A673 (cell line): ENCODE data around the gene RGL3. TPM values are rescaled to one million over a fixed set of nuclear protein-coding genes. Genes with fewer than 3 reads are reported as not detected.
"Not testable (repeated sequence)": the region's sequence is repeated elsewhere in the genome, so short reads cannot be mapped to it uniquely, and the experiment has no call there.

Experiments used
- Bru-seq: library from RNA; stranded (reverse); fragments of 400-500 nt; gene quantifications from one replicate; lab custom pipeline; 2021; lab: Mats Ljungman, UMichigan
- BruChase-seq, 2 experiments: library from RNA; stranded (reverse); fragments of 400-500 nt; gene quantifications; one replicate each; lab custom pipeline; 2021; lab: Mats Ljungman, UMichigan
- BruUV-seq: library from RNA; stranded (reverse); fragments of 400-500 nt; replicated peaks from 2 replicates; lab custom pipeline; 2021; lab: Mats Ljungman, UMichigan
- CTCF ChIA-PET: fragments of 300-600 bp; sonication (Branson Sonifier 250); formaldehyde crosslinking; loops from one replicate; lab custom pipeline; 2022; ENCODE audit warnings: antibody characterized with exemption; lab: Charles Lee
- POLR2A ChIA-PET: fragments of 300-600 bp; sonication (Branson Sonifier 250); formaldehyde crosslinking; loops from one replicate; lab custom pipeline; 2022; ENCODE audit warnings: antibody characterized with exemption; ENCODE audit not compliant: low non-redundant PET; lab: Charles Lee
- DNase-seq: peaks from one replicate; pipeline ENCODE4 v3.0.0-alpha.2; 2015; ENCODE audit warnings: low spot score
- H3K27ac ChIP-seq: fragments of 200-600 bp; sonication (generic); 2 replicates; pipeline ENCODE4 v1.5.1; 2016; ENCODE audit warnings: mixed run types, low read depth, mild to moderate bottlenecking, mixed read lengths, antibody characterized with exemption, low read length; ENCODE audit not compliant: poor library complexity, severe bottlenecking
- H3K27me3 ChIP-seq: fragments of 200-600 bp; sonication (generic); replicated peaks from 2 replicates; pipeline ENCODE4 v1.6.1; 2017; ENCODE audit warnings: mixed run types, low read depth, mild to moderate bottlenecking, mixed read lengths, antibody characterized with exemption, low read length; ENCODE audit not compliant: insufficient read depth, poor library complexity
- H3K36me3 ChIP-seq: fragments of 200-600 bp; sonication (generic); 2 replicates; pipeline ENCODE4 v1.6.1; 2016; ENCODE audit warnings: mixed run types, mild to moderate bottlenecking, mixed read lengths, antibody characterized with exemption, low read length; ENCODE audit not compliant: insufficient read depth, poor library complexity, severe bottlenecking
- H3K4me1 ChIP-seq: fragments of 200-600 bp; sonication (generic); 2 replicates; pipeline ENCODE4 v1.6.1; 2017; ENCODE audit warnings: mixed run types, mild to moderate bottlenecking, mixed read lengths, antibody characterized with exemption, low read length; ENCODE audit not compliant: insufficient read depth, poor library complexity, severe bottlenecking
- H3K4me3 ChIP-seq: fragments of 200-600 bp; sonication (generic); 2 replicates; pipeline ENCODE4 v1.5.1; 2016; ENCODE audit warnings: low read depth, mixed run types, mild to moderate bottlenecking, mixed read lengths, low read length; ENCODE audit not compliant: poor library complexity, severe bottlenecking
- H3K9me3 ChIP-seq: fragments of 200-600 bp; sonication (generic); 2 replicates; pipeline ENCODE4 v1.6.1; 2016; ENCODE audit warnings: mixed run types, low read depth, mild to moderate bottlenecking, mixed read lengths, antibody characterized with exemption, low read length; ENCODE audit not compliant: poor library complexity, severe bottlenecking
- EZH2 ChIP-seq: fragments of 200-600 bp; sonication (generic); IDR thresholded peaks from 2 replicates; pipeline ENCODE4 v1.6.1; 2017; ENCODE audit warnings: borderline replicate concordance, low read depth, mild to moderate bottlenecking, mixed read lengths, antibody characterized with exemption, low read length; ENCODE audit not compliant: poor library complexity, severe bottlenecking
- intact Hi-C: fragments of 100-400 bp; cut with micrococcal nuclease; formaldehyde crosslinking; loops from one replicate; pipeline ENCODE4 v1.10.0; 2022; ENCODE audit not compliant: unreplicated experiment
- long read RNA-seq: library from polyadenylated mRNA; stranded (forward); transcript quantifications from one replicate; pipeline ENCODE4 v2.0.0, GENCODE V29; 2022
- total RNA-seq: library from RNA; stranded (reverse); gene quantifications from 2 replicates; pipeline ENCODE4 v1.2.3, GENCODE V29; 2021
- TF ChIP-seq, protein P1 (sequence below): fragments of 300-800, 200-600 bp; sonication (generic); conservative IDR thresholded peaks from 2 replicates; pipeline ENCODE4 v1.5.1; 2017; ENCODE audit warnings: low read depth, mild to moderate bottlenecking, antibody characterized with exemption, low read length, moderate library complexity, mixed read lengths

The RGL3 gene, protein sequence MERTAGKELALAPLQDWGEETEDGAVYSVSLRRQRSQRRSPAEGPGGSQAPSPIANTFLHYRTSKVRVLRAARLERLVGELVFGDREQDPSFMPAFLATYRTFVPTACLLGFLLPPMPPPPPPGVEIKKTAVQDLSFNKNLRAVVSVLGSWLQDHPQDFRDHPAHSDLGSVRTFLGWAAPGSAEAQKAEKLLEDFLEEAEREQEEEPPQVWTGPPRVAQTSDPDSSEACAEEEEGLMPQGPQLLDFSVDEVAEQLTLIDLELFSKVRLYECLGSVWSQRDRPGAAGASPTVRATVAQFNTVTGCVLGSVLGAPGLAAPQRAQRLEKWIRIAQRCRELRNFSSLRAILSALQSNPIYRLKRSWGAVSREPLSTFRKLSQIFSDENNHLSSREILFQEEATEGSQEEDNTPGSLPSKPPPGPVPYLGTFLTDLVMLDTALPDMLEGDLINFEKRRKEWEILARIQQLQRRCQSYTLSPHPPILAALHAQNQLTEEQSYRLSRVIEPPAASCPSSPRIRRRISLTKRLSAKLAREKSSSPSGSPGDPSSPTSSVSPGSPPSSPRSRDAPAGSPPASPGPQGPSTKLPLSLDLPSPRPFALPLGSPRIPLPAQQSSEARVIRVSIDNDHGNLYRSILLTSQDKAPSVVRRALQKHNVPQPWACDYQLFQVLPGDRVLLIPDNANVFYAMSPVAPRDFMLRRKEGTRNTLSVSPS
- total RNA-seq (0.28 TPM in 1 of 2 replicates, not detected in the other), Bru-seq, nascent RNA (percentile 4 among the genes with signal in this experiment), BruChase-seq, experiment 1, labeled RNA remaining after a 2-hour chase (not detected), BruChase-seq, experiment 2, labeled RNA remaining after a 6-hour chase (percentile 6 among the genes with signal in this experiment)
- long read RNA-seq = 0 reads

DNA sequence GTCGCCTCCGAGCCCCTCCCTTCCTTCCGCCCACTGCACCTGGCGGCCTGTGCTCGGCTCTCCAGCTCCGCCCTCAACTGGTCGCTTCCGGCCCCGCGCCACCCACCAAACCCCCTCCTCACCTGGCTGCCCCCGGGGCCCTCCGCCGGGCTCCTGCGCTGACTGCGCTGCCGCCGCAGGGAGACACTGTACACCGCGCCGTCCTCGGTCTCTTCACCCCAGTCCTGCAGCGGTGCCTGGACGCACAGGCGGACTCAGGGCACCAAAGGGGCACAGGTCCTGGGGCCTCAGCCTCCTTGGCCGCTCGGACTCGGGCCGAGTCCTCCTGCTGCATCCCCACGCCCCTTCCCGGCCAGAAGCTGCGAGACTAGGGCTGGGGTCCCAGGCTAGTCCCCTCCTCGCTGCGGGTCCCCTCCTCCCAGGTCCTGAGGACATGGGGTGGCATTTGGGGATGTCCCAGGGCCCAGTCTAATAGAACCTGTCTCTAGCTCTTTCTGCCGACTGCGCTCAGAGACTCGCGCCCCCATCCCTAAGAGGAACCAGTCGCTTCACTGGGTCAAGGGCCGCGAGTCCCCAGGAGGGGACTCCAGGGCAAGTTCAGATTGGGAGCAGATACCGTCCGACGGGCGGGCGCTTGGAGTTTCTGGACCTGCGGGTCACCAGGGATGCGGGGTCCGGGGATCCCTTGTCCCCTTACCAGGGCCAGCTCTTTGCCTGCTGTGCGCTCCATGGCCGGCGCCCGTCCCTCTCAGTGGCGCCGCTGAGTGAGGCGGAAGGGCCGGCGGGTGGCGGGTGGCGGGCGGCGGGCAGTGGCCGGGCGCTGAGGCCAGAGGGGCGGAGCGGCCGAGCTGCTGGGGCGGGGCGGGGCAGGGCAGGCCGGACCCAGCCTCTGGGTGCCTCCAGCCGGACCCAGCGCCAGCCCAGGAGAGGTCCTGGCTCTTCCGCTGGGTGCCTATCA lies at the start of gene RGL3:
Gene RGL3 (minus strand): TSS at position 766 of the 958 bp plus-strand sequence. CDS start 36 bp downstream, at position 730.
- no peak for DNase-seq
- intact Hi-C loops = no loop called here
- no peak within 1 kb of the TSS for H3K27ac ChIP-seq
- H3K36me3 ChIP-seq = no peaks in the 10 kb centered on the region
- BruUV-seq = no TSS peak
- H3K27me3 ChIP-seq = peaks cover 40% of the 10 kb centered on the region
- ChIA-PET CTCF (interaction anchor here (0.6 to 0.9 kb wide), 2 partner anchors 9 to 37 kb away, joined by 4 to 5 read pairs; no protein-coding TSS in a partner anchor), POLR2A (no interaction called here)
- no peaks in the 10 kb centered on the region for H3K9me3 ChIP-seq
- no peaks in the 10 kb centered on the region for H3K4me1 ChIP-seq
- H3K4me3 ChIP-seq = no peak within 1 kb of the TSS
- TF ChIP-seq, protein P1, sequence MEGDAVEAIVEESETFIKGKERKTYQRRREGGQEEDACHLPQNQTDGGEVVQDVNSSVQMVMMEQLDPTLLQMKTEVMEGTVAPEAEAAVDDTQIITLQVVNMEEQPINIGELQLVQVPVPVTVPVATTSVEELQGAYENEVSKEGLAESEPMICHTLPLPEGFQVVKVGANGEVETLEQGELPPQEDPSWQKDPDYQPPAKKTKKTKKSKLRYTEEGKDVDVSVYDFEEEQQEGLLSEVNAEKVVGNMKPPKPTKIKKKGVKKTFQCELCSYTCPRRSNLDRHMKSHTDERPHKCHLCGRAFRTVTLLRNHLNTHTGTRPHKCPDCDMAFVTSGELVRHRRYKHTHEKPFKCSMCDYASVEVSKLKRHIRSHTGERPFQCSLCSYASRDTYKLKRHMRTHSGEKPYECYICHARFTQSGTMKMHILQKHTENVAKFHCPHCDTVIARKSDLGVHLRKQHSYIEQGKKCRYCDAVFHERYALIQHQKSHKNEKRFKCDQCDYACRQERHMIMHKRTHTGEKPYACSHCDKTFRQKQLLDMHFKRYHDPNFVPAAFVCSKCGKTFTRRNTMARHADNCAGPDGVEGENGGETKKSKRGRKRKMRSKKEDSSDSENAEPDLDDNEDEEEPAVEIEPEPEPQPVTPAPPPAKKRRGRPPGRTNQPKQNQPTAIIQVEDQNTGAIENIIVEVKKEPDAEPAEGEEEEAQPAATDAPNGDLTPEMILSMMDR = no peak
- TF ChIP-seq EZH2 = peak; percentile 85

DNA sequence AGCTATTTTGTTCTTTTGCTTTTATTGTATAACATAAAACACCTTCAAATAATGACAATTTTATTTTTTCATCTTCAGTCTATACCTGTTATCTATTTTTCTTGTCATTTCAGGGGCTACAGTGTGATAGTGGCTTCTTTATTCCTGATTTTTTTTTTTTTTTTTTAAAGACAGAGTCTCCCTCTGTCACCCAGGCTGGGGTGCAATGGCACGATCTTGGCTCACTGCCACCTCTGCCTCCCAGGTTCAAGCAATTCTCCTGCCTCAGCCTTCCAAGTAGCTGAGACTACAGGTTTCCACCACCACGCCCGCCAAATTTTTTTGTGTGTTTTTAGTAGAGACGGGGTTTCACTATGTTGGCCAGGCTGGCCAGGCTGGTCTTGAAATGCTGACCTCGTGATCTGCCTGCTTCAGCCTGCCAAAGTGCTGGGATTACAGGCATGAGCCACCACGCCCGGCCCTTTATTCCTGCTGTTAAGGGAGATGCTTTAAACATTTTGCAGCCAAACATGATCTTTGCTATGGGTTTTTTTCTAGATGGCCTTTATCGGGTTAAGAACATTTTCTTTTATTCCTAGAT lies 49.2 kb upstream of the RGL3 start:
- H3K36me3 ChIP-seq, H3K4me3 ChIP-seq, intact Hi-C loops, BruUV-seq, CTCF ChIA-PET, DNase-seq, POLR2A ChIA-PET, H3K4me1 ChIP-seq, H3K27me3 ChIP-seq, H3K27ac ChIP-seq, H3K9me3 ChIP-seq: not testable (repeated sequence)

GRCh38 chr19:11465600-11465999 lies 46.5 kb upstream of the RGL3 start:
- no peak overlapping the region for H3K4me3 ChIP-seq
- TF ChIP-seq, protein P1 = no peak
- TF ChIP-seq EZH2 = no peak
- H3K27me3 ChIP-seq = no peaks in the 10 kb centered on the region
- no TSS peak for BruUV-seq
- H3K36me3 ChIP-seq = no peaks in the 10 kb centered on the region
- ChIA-PET CTCF (no interaction called here), POLR2A (no interaction called here)
- H3K4me1 ChIP-seq = no peaks in the 10 kb centered on the region
- no peaks in the 10 kb centered on the region for H3K9me3 ChIP-seq
- no peak overlapping the region for H3K27ac ChIP-seq
- intact Hi-C loops = no loop called here
- no peak for DNase-seq
